Measurements from ENCODE around the gene EVC2.
A peak's percentile ranks its signal among the peaks of the same experiment; 100 is the strongest.
"Not testable (repeated sequence)": the region's sequence is repeated elsewhere in the genome, so short reads cannot be mapped to it uniquely, and the experiment has no call there.

Gene EVC2

GRCh38 chr4:5616331-5616950, 91.9 kb downstream of the EVC2 start:
- DNase-seq: no peak

- no peak for DNase-seq
Observed at GRCh38 chr4:5615496-5616075, 92.8 kb downstream of the EVC2 start.

DNA sequence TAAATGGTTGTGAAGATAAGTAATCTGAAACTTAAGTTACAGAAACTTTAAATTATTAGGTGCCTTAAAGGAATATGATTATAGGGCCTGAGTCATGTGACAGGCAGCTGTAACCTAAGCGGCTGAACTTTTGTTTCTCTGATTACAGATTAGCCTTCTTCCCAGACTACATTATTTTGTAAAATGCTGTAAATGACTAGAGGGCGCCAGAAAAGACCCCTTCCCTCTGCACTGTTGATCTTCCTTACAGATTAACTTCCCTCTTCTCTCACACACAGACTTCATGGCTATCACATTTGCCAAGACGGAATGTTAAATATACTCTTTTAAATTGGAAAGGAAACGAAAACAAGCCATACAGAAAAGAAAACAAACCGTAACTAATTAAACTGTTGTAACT, 96.6 kb downstream of the EVC2 start:
- DNase-seq: peak; percentile 13

- peak; percentile 23 for DNase-seq
Observed at GRCh38 chr4:5609306-5610007, 98.9 kb downstream of the EVC2 start.

- DNase-seq: not testable (repeated sequence)
Observed at GRCh38 chr4:5593828-5594227, 114.5 kb downstream of the EVC2 start.

- no peak for DNase-seq
Observed at GRCh38 chr4:5592272-5592671, 116.1 kb downstream of the EVC2 start.

- DNase-seq: no peak
Observed at GRCh38 chr4:5589495-5589894, 118.9 kb downstream of the EVC2 start.

DNA sequence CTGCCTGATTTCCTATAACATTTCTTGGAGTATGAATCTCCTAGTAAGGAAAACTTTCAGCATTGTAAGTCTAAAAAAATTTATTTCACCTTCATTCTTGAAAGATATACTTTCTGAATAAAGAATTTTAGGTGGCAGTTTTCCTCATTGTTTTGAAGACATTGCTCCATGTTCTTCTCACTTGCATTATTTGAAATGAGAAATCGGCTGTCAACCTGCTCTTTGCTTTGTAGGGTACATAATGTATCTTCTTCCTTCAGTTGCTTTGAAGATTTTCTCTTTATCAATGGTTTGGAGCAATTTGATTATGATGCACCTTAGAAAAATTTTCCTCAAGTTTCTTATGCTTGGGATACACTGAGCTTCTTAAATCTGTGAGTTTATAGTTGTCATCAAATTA, 120.3 kb downstream of the EVC2 start:
- no peak for DNase-seq

- DNase-seq: no peak
Observed at GRCh38 chr4:5575941-5576340, 132.4 kb downstream of the EVC2 start.

GRCh38 chr4:5574386-5574785, 134.0 kb downstream of the EVC2 start:
- DNase-seq: no peak

DNA sequence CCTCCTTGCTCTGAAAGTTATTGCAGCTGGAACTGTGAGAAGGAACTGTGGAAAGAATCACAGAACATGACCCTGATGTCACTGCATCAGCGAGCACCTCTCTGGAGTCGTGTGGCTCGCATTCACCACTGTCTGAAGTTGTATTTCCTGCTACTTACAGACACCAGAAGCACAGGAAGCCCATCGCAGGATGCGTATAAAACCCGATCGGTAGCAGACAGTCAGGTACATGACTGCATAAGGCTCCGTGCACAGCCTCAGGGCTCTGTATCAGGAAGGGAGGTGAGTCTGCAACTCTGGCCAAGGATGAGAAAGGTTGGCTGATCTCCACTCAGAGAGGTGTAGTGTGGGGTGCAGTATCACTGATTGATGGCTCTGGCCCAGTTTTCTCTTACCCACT, 134.4 kb downstream of the EVC2 start:
- DNase-seq: no peak

DNA sequence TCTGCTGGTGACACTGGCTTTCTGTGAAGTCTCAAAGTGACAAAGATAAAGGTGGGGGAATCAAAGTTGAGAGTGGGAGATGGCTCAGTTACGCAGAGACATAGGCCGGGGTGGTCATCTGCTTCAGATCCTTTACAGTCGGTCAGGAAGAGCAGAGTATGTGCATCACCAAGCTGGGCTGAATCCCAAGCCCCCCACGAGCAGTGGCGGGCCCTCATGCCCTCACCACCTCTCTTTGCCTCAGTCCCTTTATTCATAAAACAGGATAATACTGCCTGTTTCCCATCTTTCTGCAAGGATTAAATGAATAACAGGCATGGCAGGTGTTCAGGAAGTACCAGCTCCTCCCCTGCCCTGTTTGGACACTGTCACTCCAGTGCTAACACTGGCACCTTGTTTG, 135.6 kb downstream of the EVC2 start:
- DNase-seq: no peak

DNA sequence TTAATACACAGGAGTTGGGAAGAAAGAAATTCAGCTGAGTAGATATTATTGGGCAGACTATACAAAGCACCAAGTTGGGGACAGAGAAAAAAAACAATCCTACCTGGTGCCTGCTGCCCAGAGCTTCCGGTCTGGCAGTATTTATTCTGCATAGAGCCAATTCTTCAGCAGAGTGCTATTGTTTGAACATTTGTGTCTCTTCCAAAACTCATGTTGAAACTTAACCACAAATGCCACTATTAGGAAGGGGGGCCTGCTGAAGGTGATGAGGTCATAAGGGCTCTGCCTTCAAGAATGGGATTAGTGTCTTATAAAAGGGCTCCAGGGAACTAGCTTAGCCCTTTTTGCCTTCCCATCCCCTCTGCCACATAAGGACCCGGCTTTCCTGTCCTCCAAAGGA, 136.2 kb downstream of the EVC2 start:
- DNase-seq: no peak

DNA sequence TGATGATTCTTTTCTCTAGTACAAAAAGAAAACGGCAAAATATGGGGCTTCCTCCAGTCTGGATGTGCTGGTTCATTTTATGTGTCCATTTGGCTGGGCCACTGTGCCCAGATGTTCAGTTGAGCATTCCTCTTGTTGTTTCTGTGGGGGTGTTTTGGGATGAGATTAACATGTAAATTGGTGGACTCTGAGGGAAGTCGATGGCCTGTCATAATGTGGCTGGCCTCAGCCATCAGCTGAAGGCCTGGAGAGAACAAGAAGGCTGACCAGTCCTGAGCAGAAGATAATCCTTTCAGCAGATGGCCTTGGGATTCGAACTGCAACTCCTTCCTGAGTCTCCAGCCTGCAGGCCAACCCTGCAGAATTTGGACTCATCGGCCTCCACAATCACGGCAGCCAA, 136.7 kb downstream of the EVC2 start:
- DNase-seq: no peak

DNA sequence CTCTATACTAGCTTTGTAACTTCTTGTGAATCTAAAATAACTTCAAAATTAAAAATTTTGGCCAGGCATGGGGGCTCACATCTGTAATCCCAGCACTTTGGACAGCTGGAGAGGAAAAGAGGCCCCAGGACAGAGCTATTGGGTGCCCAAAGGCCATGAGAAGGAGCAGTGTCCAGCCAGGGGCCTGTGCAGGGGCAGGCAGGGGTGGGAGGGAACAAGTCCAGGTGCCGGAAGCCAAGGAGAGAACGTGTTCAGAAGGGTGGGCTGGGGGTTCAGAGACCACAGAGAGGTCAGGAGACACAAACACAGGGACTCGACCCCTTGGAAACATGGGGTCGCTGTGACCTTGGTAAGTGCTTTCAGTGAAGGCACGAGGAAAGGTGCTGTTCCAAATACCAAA, 138.9 kb downstream of the EVC2 start:
- DNase-seq: no peak

- peak; percentile 67 for DNase-seq
Observed at GRCh38 chr4:5568931-5569330, 139.4 kb downstream of the EVC2 start.

GRCh38 chr4:5568336-5568735, 140.0 kb downstream of the EVC2 start:
- no peak for DNase-seq

GRCh38 chr4:5566991-5567390, 141.4 kb downstream of the EVC2 start:
- DNase-seq: no peak

DNA sequence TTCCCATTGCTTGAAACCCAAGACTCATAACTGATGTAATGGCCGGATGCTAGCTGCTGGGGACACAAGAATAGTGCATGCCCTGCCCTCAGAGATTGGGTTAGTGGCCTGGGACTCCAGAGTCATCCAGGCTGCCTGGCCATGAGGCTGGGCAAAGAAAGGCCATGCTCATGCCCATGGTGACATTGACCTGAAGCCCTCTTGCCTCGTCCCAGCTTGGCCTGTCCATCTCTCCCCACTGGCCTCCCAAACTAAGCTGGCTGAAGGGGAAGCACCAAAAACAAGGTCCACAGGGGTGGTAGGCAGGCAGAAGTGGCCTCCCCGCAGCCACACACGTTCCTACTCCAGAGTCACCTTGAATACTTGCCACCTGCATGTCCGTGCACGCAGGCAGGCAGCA, 141.8 kb downstream of the EVC2 start:
- no peak for DNase-seq

DNA sequence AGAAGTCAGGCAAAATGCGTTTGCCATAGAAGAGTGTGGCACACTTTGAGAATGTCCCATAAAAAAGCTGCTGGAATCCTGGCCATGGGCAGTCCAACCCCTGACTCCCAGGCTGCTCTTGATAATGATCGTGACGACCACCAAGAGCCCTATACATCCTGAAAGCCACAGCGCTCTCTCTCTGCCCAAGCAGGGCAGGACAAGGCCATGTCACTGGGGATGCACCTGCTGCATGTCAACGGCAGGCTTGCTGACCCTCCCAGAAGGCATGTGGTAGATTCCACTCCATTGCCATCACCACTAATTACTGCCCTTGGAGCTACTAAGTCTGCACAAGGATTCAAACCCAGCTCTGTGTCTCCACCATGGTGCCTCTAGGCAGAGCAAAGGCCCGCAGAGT, 144.5 kb downstream of the EVC2 start:
- no peak for DNase-seq

DNA sequence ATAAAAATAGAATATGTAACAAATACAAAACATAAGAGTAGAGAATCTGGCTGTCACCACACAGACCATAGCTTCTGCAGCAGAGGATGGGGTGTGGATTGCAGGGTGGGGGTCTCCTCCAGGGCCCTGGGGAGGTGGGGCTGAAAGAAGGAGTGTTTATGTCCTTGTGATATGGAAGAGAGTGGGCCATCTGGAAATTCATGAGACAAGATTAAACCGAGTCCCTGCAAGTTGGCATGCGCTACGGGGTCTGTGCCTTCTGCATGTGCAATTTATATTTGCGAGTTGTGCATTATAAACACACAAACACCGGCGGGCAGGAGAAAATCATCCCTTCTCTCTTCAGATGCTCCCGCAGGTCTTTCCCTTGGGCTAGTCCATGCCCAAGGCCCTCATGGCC, 145.9 kb downstream of the EVC2 start:
- DNase-seq: no peak

- no peak for DNase-seq
Observed at GRCh38 chr4:5561286-5561685, 147.1 kb downstream of the EVC2 start.

GRCh38 chr4:5558502-5558901, 149.9 kb downstream of the EVC2 start:
- no peak for DNase-seq

- no peak for DNase-seq
Observed at GRCh38 chr4:5554376-5554775, 154.0 kb downstream of the EVC2 start.

- DNase-seq: no peak
Observed at GRCh38 chr4:5553801-5554200, 154.6 kb downstream of the EVC2 start.

Measured in eye (tissue), 1 donor.